GM12864 (cell line): ENCODE measurements around the gene ALG12.

Experiments used
- DNase-seq: peaks from one replicate; pipeline ENCODE4 v3.0.0-alpha.2; 2011; ENCODE audit warnings: low read depth
- H3K4me3 ChIP-seq: 2 replicates; pipeline ENCODE4 v1.5.1; 2011; ENCODE audit warnings: mild to moderate bottlenecking, low read depth, low read length, control low read depth
- TF ChIP-seq, protein P1 (sequence below): IDR thresholded peaks from 2 replicates; pipeline ENCODE4 v1.5.1; 2011; ENCODE audit warnings: low read depth, mild to moderate bottlenecking, moderate library complexity, low read length, control low read depth, inconsistent platforms; ENCODE audit errors: missing control alignments

Gene ALG12

GRCh38 chr22:49913026-49913425 is 5.2 kb downstream of the ALG12 start:
- no peak overlapping the region for H3K4me3 ChIP-seq
- DNase-seq, result no peak
- TF ChIP-seq, protein P1, sequence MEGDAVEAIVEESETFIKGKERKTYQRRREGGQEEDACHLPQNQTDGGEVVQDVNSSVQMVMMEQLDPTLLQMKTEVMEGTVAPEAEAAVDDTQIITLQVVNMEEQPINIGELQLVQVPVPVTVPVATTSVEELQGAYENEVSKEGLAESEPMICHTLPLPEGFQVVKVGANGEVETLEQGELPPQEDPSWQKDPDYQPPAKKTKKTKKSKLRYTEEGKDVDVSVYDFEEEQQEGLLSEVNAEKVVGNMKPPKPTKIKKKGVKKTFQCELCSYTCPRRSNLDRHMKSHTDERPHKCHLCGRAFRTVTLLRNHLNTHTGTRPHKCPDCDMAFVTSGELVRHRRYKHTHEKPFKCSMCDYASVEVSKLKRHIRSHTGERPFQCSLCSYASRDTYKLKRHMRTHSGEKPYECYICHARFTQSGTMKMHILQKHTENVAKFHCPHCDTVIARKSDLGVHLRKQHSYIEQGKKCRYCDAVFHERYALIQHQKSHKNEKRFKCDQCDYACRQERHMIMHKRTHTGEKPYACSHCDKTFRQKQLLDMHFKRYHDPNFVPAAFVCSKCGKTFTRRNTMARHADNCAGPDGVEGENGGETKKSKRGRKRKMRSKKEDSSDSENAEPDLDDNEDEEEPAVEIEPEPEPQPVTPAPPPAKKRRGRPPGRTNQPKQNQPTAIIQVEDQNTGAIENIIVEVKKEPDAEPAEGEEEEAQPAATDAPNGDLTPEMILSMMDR, result no peak

DNA sequence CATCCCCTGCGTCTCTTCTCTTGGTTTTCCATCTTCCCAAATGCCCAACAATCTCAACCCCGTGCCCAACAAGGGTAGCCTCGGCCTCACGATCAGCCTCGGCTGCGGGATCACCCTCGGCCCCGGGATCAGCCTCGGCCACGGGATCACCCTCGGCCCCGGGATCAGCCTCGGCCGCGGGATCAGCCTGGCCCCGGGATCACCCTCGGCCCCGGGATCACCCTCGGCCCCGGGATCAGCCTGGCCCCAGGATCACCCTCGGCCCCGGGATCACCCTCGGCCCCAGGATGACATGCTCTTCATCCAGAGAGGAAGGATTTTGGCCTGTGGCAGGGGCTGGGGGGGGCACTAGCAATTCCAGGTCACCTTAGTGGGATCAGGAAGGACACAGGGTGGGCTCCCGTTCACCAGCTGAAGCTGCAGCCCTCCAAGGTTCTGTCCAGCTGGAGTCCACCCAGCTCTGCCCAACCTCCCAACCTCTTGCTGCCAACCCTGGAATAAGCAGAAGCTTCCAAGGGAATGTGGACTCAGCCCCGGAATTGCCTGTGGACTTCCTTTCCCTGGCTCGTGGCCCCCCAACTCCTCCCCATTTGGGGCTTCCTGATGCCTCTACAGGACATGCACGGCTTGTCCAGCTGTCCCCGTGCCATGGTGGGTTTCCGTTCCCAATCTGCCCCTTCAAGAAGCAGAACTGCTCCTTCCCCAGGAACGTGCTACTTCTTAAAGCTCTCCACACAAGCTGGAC is 6.2 kb downstream of the ALG12 start:
- no peak overlapping the region for H3K4me3 ChIP-seq
- TF ChIP-seq, protein P1, result no peak
- DNase-seq, result no peak

- TF ChIP-seq, protein P1, result no peak
- no peak for DNase-seq
- H3K4me3 ChIP-seq, result no peak overlapping the region
These were observed 7.7 kb downstream of the ALG12 start for GRCh38 chr22:49910229-49911155.

- TF ChIP-seq, protein P1, result no peak
These were observed 8.6 kb downstream of the ALG12 start for GRCh38 chr22:49909476-49910205.

DNA sequence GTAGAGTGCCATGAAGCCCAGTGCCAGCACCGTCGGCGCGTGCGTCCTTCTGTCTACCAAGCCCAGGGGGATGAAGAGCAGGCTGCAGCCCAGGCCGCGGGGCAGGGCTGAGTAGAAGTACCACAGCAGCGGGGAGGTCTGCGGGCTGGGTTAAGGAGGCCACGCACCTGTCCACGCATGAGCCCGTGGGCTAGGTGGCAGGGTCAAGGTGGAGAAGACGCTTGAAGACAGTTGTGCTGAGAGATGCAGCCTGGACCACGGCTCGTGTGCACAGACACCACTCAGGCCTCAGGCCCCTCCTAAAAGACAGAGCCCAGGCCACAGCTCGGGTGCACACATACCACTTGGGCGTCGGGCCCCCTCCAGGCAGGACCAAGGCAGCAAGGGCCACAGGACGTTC is 10.4 kb downstream of the ALG12 start:
- TF ChIP-seq, protein P1, result no peak
- DNase-seq, result no peak
- no peak overlapping the region for H3K4me3 ChIP-seq

More at GRCh38 chr22:49909476-49910205, 8.6 kb downstream of the ALG12 start:
- no peak for DNase-seq
- H3K4me3 ChIP-seq, result no peak overlapping the region

GRCh38 chr22:49906799-49907290 is 11.4 kb downstream of the ALG12 start:
- no peak for DNase-seq
- no peak overlapping the region for H3K4me3 ChIP-seq
- TF ChIP-seq, protein P1, result no peak
